ENCODE measurements around the gene FZD2. TPM values are rescaled to one million over a fixed set of nuclear protein-coding genes. Genes with fewer than 3 reads are reported as not detected.
A peak's percentile ranks its signal among the peaks of the same experiment; 100 is the strongest.
"Not testable (repeated sequence)": the region's sequence is repeated elsewhere in the genome, so short reads cannot be mapped to it uniquely, and the experiment has no call there.

The FZD2 gene
- total and polyA plus RNA-seq, 2 of the 8 experiments (the other 6 are each of a cell fraction or from before 2014, with no cell fraction given), result 17.6 to 86.7 TPM

DNA sequence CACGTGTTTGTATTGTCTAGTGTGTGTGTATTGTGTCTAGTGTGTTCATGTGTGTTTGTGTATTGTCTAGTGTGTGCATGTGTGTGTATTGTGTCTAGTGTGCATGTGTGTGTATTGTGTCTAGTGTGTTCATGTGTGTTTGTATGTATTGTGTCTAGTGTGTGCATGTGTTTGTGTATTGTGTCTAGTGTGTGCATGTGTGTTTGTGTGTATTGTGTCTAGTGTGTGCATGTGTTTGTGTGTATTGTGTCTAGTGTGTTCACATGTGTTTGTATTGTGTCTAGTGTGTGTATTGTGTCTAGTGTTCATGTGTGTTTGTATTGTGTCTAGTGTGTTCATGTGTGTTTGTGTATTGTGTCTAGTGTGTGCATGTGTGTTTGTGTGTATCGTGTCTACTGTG lies 33.5 kb downstream of the FZD2 start:
- H3K79me1 ChIP-seq (ENCODE audit: low read depth, low read length); H2AFZ ChIP-seq (ENCODE audit: low read length); H2BK12ac ChIP-seq (ENCODE audit: low read depth, low read length); H3K4me2 ChIP-seq (ENCODE audit: insufficient read depth in 1 of 2, low read depth in 2 of 2, low read length in 2 of 2); H3K36me3 ChIP-seq (ENCODE audit: control insufficient read depth in 2 of 4, insufficient read depth in 4 of 4, low read length in 3 of 4); H4K91ac ChIP-seq (replicated peaks; ENCODE audit: insufficient read length, low read length); H3K79me2 ChIP-seq (ENCODE audit: control insufficient read depth in 1 of 2, insufficient read depth in 2 of 2, low read length in 2 of 2); H3K23ac ChIP-seq (ENCODE audit: insufficient read length); H2BK120ac ChIP-seq (replicated peaks; ENCODE audit: low read depth, low read length); H3K4ac ChIP-seq (replicated peaks; ENCODE audit: insufficient read length, low read depth, low read length); H2BK20ac ChIP-seq (ENCODE audit: low read length); H3K9ac ChIP-seq (replicated peaks in 1 of 4; ENCODE audit: extremely low read depth in 1 of 4, low read depth in 3 of 4, low read length in 3 of 4); H3K27me3 ChIP-seq (replicated peaks in 1 of 4; ENCODE audit: control insufficient read depth in 3 of 4, extremely low read depth in 1 of 4, insufficient read depth in 3 of 4, low read length in 3 of 4); DNase-seq (ENCODE audit: low read depth in 1 of 2, low spot score in 2 of 2); POLR2A ChIA-PET (ENCODE audit: partially characterized antibody); FAIRE-seq; CTCF ChIA-PET (ENCODE audit: partially characterized antibody); H4K5ac ChIP-seq (ENCODE audit: insufficient read length, low read depth, low read length); H4K8ac ChIP-seq (ENCODE audit: extremely low read depth, insufficient read depth, low read length); H3K18ac ChIP-seq (ENCODE audit: extremely low read depth, low read length); H3K9me3 ChIP-seq (ENCODE audit: insufficient read depth in 2 of 2, low read depth in 1 of 2, low read length in 1 of 2); H3K14ac ChIP-seq (ENCODE audit: insufficient read length); H3K4me3 ChIP-seq (ENCODE audit: extremely low read depth in 1 of 4, insufficient read depth in 2 of 4, low read depth in 3 of 4, low read length in 4 of 4); H3K4me1 ChIP-seq (replicated peaks in 1 of 4; ENCODE audit: control insufficient read depth in 3 of 4, insufficient read depth in 4 of 4, low read length in 3 of 4); H3K27ac ChIP-seq (ENCODE audit: low read depth, low read length); H3K56ac ChIP-seq (replicated peaks; ENCODE audit: insufficient read length, low read depth, low read length); H4K20me1 ChIP-seq (replicated peaks in 1 of 2; ENCODE audit: control insufficient read depth in 1 of 2, insufficient read depth in 2 of 2, low read length in 2 of 2): not testable (repeated sequence)
- peak overlapping the region; percentile 90; the same call in 1 of the 2 replicates for H2AK5ac ChIP-seq (ENCODE audit: low read depth, low read length)
- H3K23me2 ChIP-seq (ENCODE audit: low read depth, low read length), result peaks cover 11% of the 10 kb centered on the region; the same call in 1 of the 2 replicates
- H2BK5ac ChIP-seq (ENCODE audit: low read depth, low read length), result peak overlapping the region; percentile 44; the same call in 1 of the 2 replicates
- WGBS, 2 experiments (ENCODE audit: extremely low coverage in 1 of 2, insufficient coverage in 1 of 2, insufficient read length in 1 of 2, insufficient replicate concordance in 2 of 2, low coverage in 1 of 2, low lambda C conversion rate in 2 of 2, missing lambda C conversion rate in 1 of 2), result 83% methylated on average over 2 of the region's 2 CpGs; no CpG with 5 or more reads in 1 of the 2 experiments
- peak overlapping the region; percentile 49; the same call in 1 of the 2 replicates for H2BK15ac ChIP-seq (ENCODE audit: low read length)

All from H1 (cell line).